Endothelial cell (in vitro differentiated cells): ENCODE measurements around the gene FBRSL1. TPM values are rescaled to one million over a fixed set of nuclear protein-coding genes. Genes with fewer than 3 reads are reported as not detected.

ENCODE experiments used
- DNase-seq: peaks from one replicate; pipeline ENCODE4 v3.0.0; 2021; ENCODE audit warnings: low spot score
- H3K27ac Mint-ChIP-seq: one replicate; pipeline ENCODE4 v1.8.0; 2021; ENCODE audit warnings: mixed read lengths, inconsistent platforms; ENCODE audit not compliant: unreplicated experiment
- H3K27me3 Mint-ChIP-seq: one replicate; pipeline ENCODE4 v1.8.0; 2021; ENCODE audit warnings: mild to moderate bottlenecking, moderate library complexity, mixed read lengths, inconsistent platforms; ENCODE audit not compliant: unreplicated experiment
- H3K36me3 Mint-ChIP-seq: one replicate; pipeline ENCODE4 v1.8.0; 2021; ENCODE audit warnings: mild to moderate bottlenecking, low read depth, mixed read lengths, inconsistent platforms; ENCODE audit not compliant: unreplicated experiment
- H3K4me1 Mint-ChIP-seq: one replicate; pipeline ENCODE4 v1.8.0; 2021; ENCODE audit warnings: mild to moderate bottlenecking, mixed read lengths, inconsistent platforms; ENCODE audit not compliant: unreplicated experiment
- H3K4me3 Mint-ChIP-seq: one replicate; pipeline ENCODE4 v1.8.0; 2021; ENCODE audit warnings: mild to moderate bottlenecking, mixed read lengths, inconsistent platforms; ENCODE audit not compliant: unreplicated experiment
- H3K9me3 Mint-ChIP-seq: one replicate; pipeline ENCODE4 v1.8.0; 2021; ENCODE audit warnings: mixed read lengths, inconsistent platforms; ENCODE audit not compliant: unreplicated experiment
- total RNA-seq: library from RNA; stranded (reverse); fragmentation: NEBNext Ultra II Directional; extraction: Animal tissue kit (Norgen Biotek cat#: 25700); gene quantifications from one replicate; pipeline ENCODE4 v1.2.1, GENCODE V29; 2021; ENCODE audit not compliant: unreplicated experiment
- TF ChIP-seq, protein P1 (sequence below): fragments of 200-600 bp; sonication (generic); IDR thresholded peaks from one replicate; pipeline ENCODE4 v1.5.0; 2021; ENCODE audit warnings: antibody characterized with exemption; ENCODE audit not compliant: unreplicated experiment

FBRSL1 gene
- total RNA-seq, 1 donor from 2014 or later: 38.4 TPM

DNA sequence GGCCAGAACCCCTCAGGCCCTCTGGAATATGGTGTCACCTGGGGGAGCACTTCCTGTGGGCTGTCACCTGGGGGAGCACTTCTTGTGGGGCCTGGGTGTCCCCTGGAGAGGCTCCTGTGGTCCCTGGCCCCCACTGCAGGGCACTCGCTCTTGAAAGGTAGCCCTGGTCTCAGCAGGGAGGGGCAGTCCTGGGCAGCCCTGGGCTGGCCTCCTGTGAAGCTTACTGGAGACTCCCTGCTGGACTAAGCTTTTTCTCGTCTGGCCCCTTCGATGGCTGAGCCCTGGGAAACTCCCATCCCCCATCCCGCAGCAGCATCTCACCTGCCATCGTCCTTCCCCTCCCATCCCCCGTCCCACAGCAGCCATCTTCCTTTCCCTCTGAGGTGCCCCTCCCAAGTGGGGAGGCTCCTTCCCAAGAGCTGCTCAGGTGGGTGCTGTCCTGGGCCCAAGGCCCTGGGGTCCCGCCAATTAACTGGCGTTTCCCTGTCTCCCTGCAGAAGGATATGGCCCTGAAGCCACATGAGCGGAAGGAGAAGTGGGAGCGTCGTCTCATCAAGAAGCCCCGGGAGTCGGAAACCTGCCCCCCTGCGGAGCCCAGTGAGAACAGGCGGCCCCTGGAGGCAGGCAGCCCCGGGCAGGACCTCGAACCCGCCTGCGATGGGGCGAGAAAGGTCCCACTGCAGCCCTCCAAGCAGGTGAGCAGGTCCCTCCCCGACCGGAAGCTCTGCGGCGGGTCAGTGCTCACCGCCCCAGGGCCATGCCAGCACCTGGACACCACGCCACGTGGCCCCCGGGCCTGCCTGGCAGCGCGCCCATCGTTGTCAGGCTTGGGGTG, 17.9 kb downstream of the FBRSL1 start:
- Mint-ChIP-seq H3K36me3 (no peaks in the 10 kb centered on the region), H3K4me3 (no peak overlapping the region), H3K4me1 (peaks cover 7% of the 10 kb centered on the region), H3K9me3 (no peaks in the 10 kb centered on the region), H3K27ac (no peak overlapping the region), H3K27me3 (peaks cover 5% of the 10 kb centered on the region)
- TF ChIP-seq, protein P1, sequence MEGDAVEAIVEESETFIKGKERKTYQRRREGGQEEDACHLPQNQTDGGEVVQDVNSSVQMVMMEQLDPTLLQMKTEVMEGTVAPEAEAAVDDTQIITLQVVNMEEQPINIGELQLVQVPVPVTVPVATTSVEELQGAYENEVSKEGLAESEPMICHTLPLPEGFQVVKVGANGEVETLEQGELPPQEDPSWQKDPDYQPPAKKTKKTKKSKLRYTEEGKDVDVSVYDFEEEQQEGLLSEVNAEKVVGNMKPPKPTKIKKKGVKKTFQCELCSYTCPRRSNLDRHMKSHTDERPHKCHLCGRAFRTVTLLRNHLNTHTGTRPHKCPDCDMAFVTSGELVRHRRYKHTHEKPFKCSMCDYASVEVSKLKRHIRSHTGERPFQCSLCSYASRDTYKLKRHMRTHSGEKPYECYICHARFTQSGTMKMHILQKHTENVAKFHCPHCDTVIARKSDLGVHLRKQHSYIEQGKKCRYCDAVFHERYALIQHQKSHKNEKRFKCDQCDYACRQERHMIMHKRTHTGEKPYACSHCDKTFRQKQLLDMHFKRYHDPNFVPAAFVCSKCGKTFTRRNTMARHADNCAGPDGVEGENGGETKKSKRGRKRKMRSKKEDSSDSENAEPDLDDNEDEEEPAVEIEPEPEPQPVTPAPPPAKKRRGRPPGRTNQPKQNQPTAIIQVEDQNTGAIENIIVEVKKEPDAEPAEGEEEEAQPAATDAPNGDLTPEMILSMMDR: no peak
- no peak for DNase-seq

DNA sequence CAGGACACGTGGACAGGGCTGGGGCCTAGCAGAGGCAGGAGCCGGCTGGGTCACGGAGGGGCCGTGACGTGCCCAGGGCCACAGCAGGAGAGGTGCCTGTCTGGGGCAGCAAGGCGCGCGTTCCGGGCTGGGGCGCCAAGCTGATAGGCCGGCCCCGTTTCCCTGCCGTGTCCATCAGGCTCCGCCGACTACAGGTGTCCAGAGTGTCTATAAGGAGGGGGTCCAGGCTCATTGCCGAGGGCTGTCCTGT, 18.5 kb downstream of the FBRSL1 start:
- H3K9me3 Mint-ChIP-seq: no peaks in the 10 kb centered on the region
- H3K27me3 Mint-ChIP-seq: peaks cover 10% of the 10 kb centered on the region
- H3K36me3 Mint-ChIP-seq: no peaks in the 10 kb centered on the region
- peaks cover 7% of the 10 kb centered on the region for H3K4me1 Mint-ChIP-seq
- TF ChIP-seq, protein P1: no peak
- no peak for DNase-seq
- H3K27ac Mint-ChIP-seq: no peak overlapping the region
- H3K4me3 Mint-ChIP-seq: no peak overlapping the region

DNA sequence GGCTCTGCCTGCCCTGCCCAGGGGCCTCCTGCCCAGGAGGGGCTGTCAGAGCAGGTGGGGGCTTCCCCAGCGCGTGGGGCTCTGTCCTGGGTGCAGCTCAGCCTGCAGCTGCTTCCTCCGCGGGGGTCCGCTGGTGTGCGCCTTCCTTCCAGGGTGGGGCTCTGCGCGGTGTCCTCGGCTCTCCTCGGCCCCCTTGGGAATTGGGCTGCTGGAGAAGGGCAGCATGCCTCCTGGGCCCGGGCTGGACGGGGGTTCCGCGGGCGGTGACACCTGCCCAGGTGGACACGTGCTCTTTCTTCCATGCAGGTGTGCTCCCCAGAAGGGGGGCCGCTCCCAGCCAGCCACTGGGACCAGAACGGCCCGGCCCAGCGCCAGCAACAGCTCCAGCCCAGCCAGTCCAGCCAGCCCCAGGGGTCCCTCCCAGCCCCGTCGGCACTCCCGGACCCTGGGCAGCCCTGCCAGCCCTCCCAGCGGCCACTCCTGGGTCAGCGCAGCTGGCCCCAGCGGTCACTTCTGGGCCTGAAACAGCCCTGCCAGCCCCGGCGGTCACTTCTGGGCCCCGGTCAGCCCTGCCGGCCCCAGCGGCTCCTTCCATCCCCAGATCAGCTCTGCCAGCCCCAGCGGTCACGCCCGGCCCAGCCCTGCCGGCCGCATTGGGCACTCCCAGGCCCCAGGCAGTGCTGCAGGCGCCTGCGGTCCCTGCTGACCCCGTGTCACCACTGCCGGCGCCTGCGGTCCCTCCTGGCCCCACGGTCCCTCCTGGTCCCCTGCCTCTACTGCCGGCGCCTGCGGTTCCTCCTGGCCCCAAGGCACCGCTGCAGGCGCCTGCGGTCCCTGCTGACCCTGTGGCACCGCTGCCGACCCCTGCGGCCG, 19.1 kb downstream of the FBRSL1 start:
- DNase-seq: no peak
- peaks cover 10% of the 10 kb centered on the region for H3K27me3 Mint-ChIP-seq
- H3K36me3 Mint-ChIP-seq: no peaks in the 10 kb centered on the region
- H3K27ac Mint-ChIP-seq: no peak overlapping the region
- TF ChIP-seq, protein P1: no peak
- H3K4me3 Mint-ChIP-seq: no peak overlapping the region
- peaks cover 7% of the 10 kb centered on the region for H3K4me1 Mint-ChIP-seq
- H3K9me3 Mint-ChIP-seq: no peaks in the 10 kb centered on the region

DNA sequence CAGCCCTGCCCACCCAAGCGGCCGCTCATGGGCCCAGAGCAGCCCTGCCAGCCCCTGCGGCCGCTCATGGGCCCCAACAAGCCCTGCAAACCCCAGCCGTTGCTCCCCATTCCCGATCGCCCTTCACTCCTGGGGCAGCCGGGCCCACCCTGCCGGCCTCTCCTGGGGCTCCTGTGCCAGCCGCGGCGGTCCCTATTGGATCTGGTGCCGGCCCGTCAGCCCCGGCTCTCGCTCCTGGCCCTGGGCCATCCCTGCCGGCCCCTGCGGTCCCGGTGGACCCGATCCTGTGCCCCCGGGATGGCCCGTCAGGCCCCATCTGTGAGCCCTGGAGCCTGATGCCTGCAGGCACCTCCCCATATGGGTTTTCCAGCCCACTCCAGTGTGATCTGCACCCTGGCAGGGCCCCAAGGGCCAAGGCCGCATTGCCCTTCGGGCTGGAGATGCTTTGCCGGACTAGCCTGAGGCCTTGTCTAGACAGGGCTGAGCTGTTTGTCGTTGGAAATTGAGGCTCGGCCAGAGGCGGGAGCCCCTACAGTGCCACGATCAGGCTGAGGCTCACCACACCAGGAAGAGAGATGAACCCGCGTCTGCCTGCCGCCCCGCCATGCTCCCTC, 20.3 kb downstream of the FBRSL1 start:
- Mint-ChIP-seq H3K36me3 (no peaks in the 10 kb centered on the region), H3K27ac (no peak overlapping the region), H3K4me1 (peaks cover 7% of the 10 kb centered on the region), H3K9me3 (no peaks in the 10 kb centered on the region), H3K27me3 (peaks cover 9% of the 10 kb centered on the region), H3K4me3 (no peak overlapping the region)
- TF ChIP-seq, protein P1: no peak
- no peak for DNase-seq
